Upper lobe of right lung (tissue), 1 donor: ENCODE results near the gene ENTPD6. TPM values are rescaled to one million over a fixed set of nuclear protein-coding genes. Genes with fewer than 3 reads are reported as not detected.
"Not testable (repeated sequence)": the region's sequence is repeated elsewhere in the genome, so short reads cannot be mapped to it uniquely, and the experiment has no call there.

Experiments used
- ATAC-seq: fragments of 200-7000 bp; cut with Tn5 transposase; one replicate; pipeline ENCODE4 v1.9.1; 2020; ENCODE audit warnings: mild to moderate bottlenecking, moderate library complexity
- DNase-seq: peaks from one replicate; pipeline ENCODE4 v3.0.0-alpha.2; 2020
- H3K27ac ChIP-seq: fragments of 200-600 bp; one replicate; pipeline ENCODE4 v1.8.0; 2022
- H3K27me3 ChIP-seq: fragments of 200-600 bp; one replicate; pipeline ENCODE4 v1.8.0; 2022; ENCODE audit warnings: mild to moderate bottlenecking
- H3K36me3 ChIP-seq: fragments of 200-600 bp; one replicate; pipeline ENCODE4 v1.8.0; 2022
- H3K4me1 ChIP-seq: fragments of 200-600 bp; one replicate; pipeline ENCODE4 v1.8.0; 2022
- H3K4me3 ChIP-seq: fragments of 200-600 bp; one replicate; pipeline ENCODE4 v1.8.0; 2022; ENCODE audit warnings: mild to moderate bottlenecking
- H3K9me3 ChIP-seq: fragments of 200-600 bp; one replicate; pipeline ENCODE4 v1.8.0; 2022
- CTCF ChIP-seq: fragments of 200-600 bp; IDR thresholded peaks from one replicate; pipeline ENCODE4 v1.8.0; 2022; ENCODE audit warnings: antibody characterized with exemption
- intact Hi-C: fragments of 100-400 bp; cut with DNase I; formaldehyde crosslinking; loops from one replicate; pipeline ENCODE4 v1.11.0; 2022
- total RNA-seq: library from RNA; stranded (reverse); fragmentation: NEBNext Ultra II Directional; extraction: Animal tissue kit (Norgen Biotek cat#: 25700); gene quantifications from one replicate; pipeline ENCODE4 v1.2.1, GENCODE V29; 2021
- donor health status: DM: no; HTN: yes; CAD: no; lungs with severe emphysema.

Gene ENTPD6
- total RNA-seq, 1 donor from 2014 or later: 75.6 TPM

- TF ChIP-seq CTCF: no peak
- no peak overlapping the region for H3K4me3 ChIP-seq
- DNase-seq (peak; percentile 67), ATAC-seq (peak; percentile 80)
- H3K4me1 ChIP-seq: no peaks in the 10 kb centered on the region
- intact Hi-C loops: loop anchor here (10.0 kb wide), 1 partner anchor 183 kb away; the partner anchor contains the start of gene APMAP
- no peaks in the 10 kb centered on the region for H3K9me3 ChIP-seq
- no peaks in the 10 kb centered on the region for H3K36me3 ChIP-seq
- H3K27me3 ChIP-seq: no peaks in the 10 kb centered on the region
- peak overlapping the region; percentile 49 for H3K27ac ChIP-seq
These were observed 17.6 kb upstream of the ENTPD6 start for GRCh38 chr20:25177890-25178321.

- no peaks in the 10 kb centered on the region for H3K27me3 ChIP-seq
- no peak overlapping the region for H3K4me3 ChIP-seq
- H3K9me3 ChIP-seq: no peaks in the 10 kb centered on the region
- no peaks in the 10 kb centered on the region for H3K4me1 ChIP-seq
- TF ChIP-seq CTCF: peak; percentile 70
- ATAC-seq (peak; percentile 93), DNase-seq (peak; percentile 74)
- intact Hi-C loops: loop anchor here (10.0 kb wide), 1 partner anchor 184 kb away; the partner anchor contains the start of gene APMAP
- no peaks in the 10 kb centered on the region for H3K36me3 ChIP-seq
- H3K27ac ChIP-seq: peak overlapping the region; percentile 49
These were observed 16.7 kb upstream of the ENTPD6 start for GRCh38 chr20:25178563-25179438.

GRCh38 chr20:25179439-25180089 is 15.9 kb upstream of the ENTPD6 start:
- Histone ChIP-seq H3K36me3 (no peaks in the 10 kb centered on the region), H3K27ac (no peak overlapping the region), H3K9me3 (no peaks in the 10 kb centered on the region), H3K4me1 (no peaks in the 10 kb centered on the region), H3K27me3 (no peaks in the 10 kb centered on the region), H3K4me3 (no peak overlapping the region)
- DNase-seq (no peak), ATAC-seq (no peak)
- intact Hi-C loops: loop anchor here (10.0 kb wide), 1 partner anchor 185 kb away; the partner anchor contains the start of gene APMAP
- TF ChIP-seq CTCF: no peak

GRCh38 chr20:25184391-25184790 is 11.1 kb upstream of the ENTPD6 start:
- H3K9me3 ChIP-seq, intact Hi-C loops, DNase-seq, H3K4me1 ChIP-seq, ATAC-seq, H3K27me3 ChIP-seq, H3K36me3 ChIP-seq, H3K27ac ChIP-seq, H3K4me3 ChIP-seq: not testable (repeated sequence)

GRCh38 chr20:25187220-25187619 is 8.3 kb upstream of the ENTPD6 start:
- ATAC-seq: peak; percentile 41
- Histone ChIP-seq H3K4me1 (peaks cover 7% of the 10 kb centered on the region), H3K27me3 (peaks cover 9% of the 10 kb centered on the region), H3K27ac (no peak overlapping the region), H3K36me3 (no peaks in the 10 kb centered on the region), H3K4me3 (no peak overlapping the region), H3K9me3 (no peaks in the 10 kb centered on the region)
- TF ChIP-seq CTCF: no peak
- DNase-seq: no peak
- intact Hi-C loops: no loop called here

GRCh38 chr20:25187635-25188034 is 7.9 kb upstream of the ENTPD6 start:
- no peaks in the 10 kb centered on the region for H3K36me3 ChIP-seq
- intact Hi-C loops: no loop called here
- no peak for DNase-seq
- H3K4me3 ChIP-seq: no peak overlapping the region
- no peak for ATAC-seq
- H3K4me1 ChIP-seq: peaks cover 7% of the 10 kb centered on the region
- no peak overlapping the region for H3K27ac ChIP-seq
- no peak for TF ChIP-seq CTCF
- peaks cover 9% of the 10 kb centered on the region for H3K27me3 ChIP-seq
- H3K9me3 ChIP-seq: no peaks in the 10 kb centered on the region
